ENCODE measurements around the gene SYT8.

SYT8 gene

GRCh38 chr11:1860108-1860507 is 25.3 kb downstream of the SYT8 start:
- H3K9me2 ChIP-seq (replicated peaks; ENCODE audit: insufficient read depth, low read length) = no peaks in the 10 kb centered on the region
- no peak overlapping the region for H3K27ac ChIP-seq (ENCODE audit: low read length)
- no peak overlapping the region for H2AFZ ChIP-seq (ENCODE audit: low read length)
- peaks cover 3% of the 10 kb centered on the region; the same call in 1 of the 2 replicates for H3K4me1 ChIP-seq (ENCODE audit: low read length)
- no peak for DNase-seq
- H4K20me1 ChIP-seq (ENCODE audit: insufficient read depth, low read length) = no peaks in the 10 kb centered on the region; the same call in 1 of the 2 replicates
- no peak for TF ChIP-seq CTCF (IDR thresholded peaks at IDR 0.05; ENCODE audit: low read length)
- no peak for TF ChIP-seq EZH2phosphoT487 (IDR thresholded peaks at IDR 0.05; ENCODE audit: low read length)
- no peak for TF ChIP-seq EZH2 (optimal IDR thresholded peaks at IDR 0.05; ENCODE audit: low read depth, low read length)
- H3K4me2 ChIP-seq (ENCODE audit: low read depth, low read length) = no peak overlapping the region
- no peaks in the 10 kb centered on the region for H3F3A ChIP-seq (ENCODE audit: insufficient read depth, low read length)
- H3K36me3 ChIP-seq (replicated peaks; ENCODE audit: insufficient read depth, low read length) = no peaks in the 10 kb centered on the region
- H3K9me3 ChIP-seq (replicated peaks; ENCODE audit: insufficient read depth, low read length) = no peaks in the 10 kb centered on the region
- peaks cover 60% of the 10 kb centered on the region for H3K79me2 ChIP-seq (ENCODE audit: low read length)
- no peaks in the 10 kb centered on the region; the same call in 1 of the 2 replicates for H3K27me3 ChIP-seq (replicated peaks; ENCODE audit: insufficient read depth, low read length)
- H3K4me3 ChIP-seq (ENCODE audit: low read length) = no peak overlapping the region
- no peak overlapping the region for H3K9ac ChIP-seq (ENCODE audit: low read length)

GRCh38 chr11:1861435-1862411 is 26.9 kb downstream of the SYT8 start:
- no peak overlapping the region for H2AFZ ChIP-seq (ENCODE audit: low read length)
- no peaks in the 10 kb centered on the region for H3F3A ChIP-seq (ENCODE audit: insufficient read depth, low read length)
- H3K4me1 ChIP-seq (ENCODE audit: low read length) = no peaks in the 10 kb centered on the region
- peaks cover 44% of the 10 kb centered on the region for H3K79me2 ChIP-seq (ENCODE audit: low read length)
- H3K36me3 ChIP-seq (replicated peaks; ENCODE audit: insufficient read depth, low read length) = no peaks in the 10 kb centered on the region
- no peaks in the 10 kb centered on the region; the same call in 1 of the 2 replicates for H4K20me1 ChIP-seq (ENCODE audit: insufficient read depth, low read length)
- DNase-seq = no peak
- no peak overlapping the region for H3K27ac ChIP-seq (ENCODE audit: low read length)
- H3K9me2 ChIP-seq (replicated peaks; ENCODE audit: insufficient read depth, low read length) = no peaks in the 10 kb centered on the region
- H3K4me2 ChIP-seq (ENCODE audit: low read depth, low read length) = no peak overlapping the region
- H3K4me3 ChIP-seq (ENCODE audit: low read length) = no peak overlapping the region
- no peak for TF ChIP-seq EZH2 (optimal IDR thresholded peaks at IDR 0.05; ENCODE audit: low read depth, low read length)
- no peak for TF ChIP-seq CTCF (IDR thresholded peaks at IDR 0.05; ENCODE audit: low read length)
- TF ChIP-seq EZH2phosphoT487 (IDR thresholded peaks at IDR 0.05; ENCODE audit: low read length) = no peak
- H3K27me3 ChIP-seq (replicated peaks; ENCODE audit: insufficient read depth, low read length) = no peaks in the 10 kb centered on the region; the same call in 1 of the 2 replicates
- H3K9ac ChIP-seq (ENCODE audit: low read length) = no peak overlapping the region
- no peaks in the 10 kb centered on the region for H3K9me3 ChIP-seq (replicated peaks; ENCODE audit: insufficient read depth, low read length)

GRCh38 chr11:1862588-1863351 is 28.0 kb downstream of the SYT8 start:
- Histone ChIP-seq H3K9me3 (replicated peaks; ENCODE audit: insufficient read depth, low read length) (no peaks in the 10 kb centered on the region), H3K79me2 (ENCODE audit: low read length) (peaks cover 34% of the 10 kb centered on the region), H3F3A (ENCODE audit: insufficient read depth, low read length) (no peaks in the 10 kb centered on the region), H3K9ac (ENCODE audit: low read length) (no peak overlapping the region), H3K36me3 (replicated peaks; ENCODE audit: insufficient read depth, low read length) (no peaks in the 10 kb centered on the region), H3K27me3 (replicated peaks; ENCODE audit: insufficient read depth, low read length) (no peaks in the 10 kb centered on the region; the same call in 1 of the 2 replicates), H3K4me2 (ENCODE audit: low read depth, low read length) (no peak overlapping the region), H2AFZ (ENCODE audit: low read length) (no peak overlapping the region), H3K27ac (ENCODE audit: low read length) (no peak overlapping the region), H3K4me3 (ENCODE audit: low read length) (no peak overlapping the region), H3K4me1 (ENCODE audit: low read length) (no peaks in the 10 kb centered on the region), H4K20me1 (ENCODE audit: insufficient read depth, low read length) (no peaks in the 10 kb centered on the region; the same call in 1 of the 2 replicates), H3K9me2 (replicated peaks; ENCODE audit: insufficient read depth, low read length) (no peaks in the 10 kb centered on the region)
- TF ChIP-seq EZH2phosphoT487 (IDR thresholded peaks at IDR 0.05; ENCODE audit: low read length) = no peak
- TF ChIP-seq CTCF (IDR thresholded peaks at IDR 0.05; ENCODE audit: low read length) = no peak
- TF ChIP-seq EZH2 (optimal IDR thresholded peaks at IDR 0.05; ENCODE audit: low read depth, low read length) = no peak
- no peak for DNase-seq

All from MM.1S (cell line).